Right lobe of liver (tissue), 4 donors: ENCODE measurements around the gene RGS6.

ENCODE experiments used
- CTCF ChIP-seq, 4 donors: fragments of 200-600 bp in 3 of 4; fragments of 450-650 bp in 1 of 4; IDR thresholded peaks; one replicate each; pipeline versions ENCODE4 v1.5.1 to v1.8.0; 2016 to 2022; ENCODE audit warnings: antibody characterized with exemption in 4 of 4, mild to moderate bottlenecking in 2 of 4
- POLR2A ChIP-seq: fragments of 450-650 bp; IDR thresholded peaks from one replicate; pipeline ENCODE4 v1.6.1; 2017; ENCODE audit warnings: antibody characterized with exemption, mild to moderate bottlenecking
- donor health status: DM: no; HTN: no; CAD: no.
- donor health status: DM: no; HTN: no; CAD: no.
- donor health status: DM: no; HTN: yes; CAD: no.

GRCh38 chr14:72582582-72582981 is 650.4 kb downstream of the RGS6 start:
- TF ChIP-seq CTCF (IDR thresholded peaks at IDR 0.05) (no peak), POLR2A (no peak)
